IMR-90 (cell line): ENCODE data around the gene SEPHS1. TPM values are rescaled to one million over a fixed set of nuclear protein-coding genes. Genes with fewer than 3 reads are reported as not detected.

Experiments used
- ATAC-seq: fragments of 200-7000 bp; cut with Tn5 transposase; 2 replicates; pipeline ENCODE4 v1.9.1; 2020; ENCODE audit warnings: low read depth, mild to moderate bottlenecking, moderate library complexity
- BruUV-seq: library from RNA; stranded (reverse); fragments of 400-500 nt; replicated peaks from 2 replicates; lab custom pipeline; 2021; lab: Mats Ljungman, UMichigan
- CTCF ChIA-PET: fragments of 300-600 bp; formaldehyde crosslinking; extraction: SDS; loops from one replicate; lab custom pipeline; 2021; ENCODE audit warnings: antibody characterized with exemption; lab: Yijun Ruan, JAX
- POLR2A ChIA-PET: fragments of 300-600 bp; sonication (Branson Sonifier 250); formaldehyde crosslinking; loops from one replicate; lab custom pipeline; 2022; ENCODE audit warnings: antibody characterized with exemption; ENCODE audit not compliant: unreplicated experiment; lab: Charles Lee
- DNase-seq: peaks from one replicate; pipeline ENCODE4 v3.0.0; 2013
- H2AFZ ChIP-seq: replicated peaks from 2 replicates; pipeline ENCODE3; 2013; ENCODE audit warnings: low read length, mild to moderate bottlenecking; ENCODE audit not compliant: poor library complexity
- H2AK5ac ChIP-seq: 2 replicates; pipeline ENCODE4 v1.6.1; 2013; ENCODE audit warnings: low read depth, low read length, inconsistent platforms
- H2AK9ac ChIP-seq: replicated peaks from 2 replicates; pipeline ENCODE3; 2013; ENCODE audit warnings: mild to moderate bottlenecking, low read depth, low read length, moderate library complexity; ENCODE audit not compliant: poor library complexity
- H2BK120ac ChIP-seq: 2 replicates; pipeline ENCODE4 v1.6.1; 2013; ENCODE audit warnings: low read depth, low read length, inconsistent platforms
- H2BK15ac ChIP-seq: 3 replicates; pipeline ENCODE4 v1.6.1; 2013; ENCODE audit warnings: low read depth, low read length, inconsistent platforms
- H2BK20ac ChIP-seq: 2 replicates; pipeline ENCODE4 v1.6.1; 2013; ENCODE audit warnings: low read depth, mild to moderate bottlenecking, inconsistent platforms, low read length, moderate library complexity
- H2BK5ac ChIP-seq: 2 replicates; pipeline ENCODE4 v1.6.1; 2013; ENCODE audit warnings: mild to moderate bottlenecking, low read depth, low read length, inconsistent platforms; ENCODE audit not compliant: poor library complexity, severe bottlenecking
- H3K14ac ChIP-seq: replicated peaks from 2 replicates; pipeline ENCODE4 v1.6.1; 2013; ENCODE audit warnings: low read depth, low read length, inconsistent platforms
- H3K18ac ChIP-seq: 2 replicates; pipeline ENCODE4 v1.6.1; 2013; ENCODE audit warnings: low read depth, low read length, control low read depth
- H3K23ac ChIP-seq: 2 replicates; pipeline ENCODE4 v1.6.1; 2013; ENCODE audit warnings: low read depth, low read length, inconsistent platforms
- H3K27ac ChIP-seq: 2 replicates; pipeline ENCODE4 v1.5.1; 2013; ENCODE audit warnings: mild to moderate bottlenecking, control low read depth, low read length; ENCODE audit not compliant: insufficient read depth
- H3K27me3 ChIP-seq: 2 replicates; pipeline ENCODE4 v1.6.1; 2013; ENCODE audit warnings: low read length; ENCODE audit not compliant: control insufficient read depth, insufficient read depth
- H3K36me3 ChIP-seq: 2 replicates; pipeline ENCODE4 v1.6.1; 2013; ENCODE audit warnings: low read length, mixed read lengths; ENCODE audit not compliant: control insufficient read depth, insufficient read depth
- H3K4ac ChIP-seq: 2 replicates; pipeline ENCODE4 v1.6.1; 2013; ENCODE audit warnings: low read depth, low read length, inconsistent platforms
- H3K4me1 ChIP-seq: 2 replicates; pipeline ENCODE4 v1.6.1; 2013; ENCODE audit warnings: low read length, mixed read lengths; ENCODE audit not compliant: control insufficient read depth, insufficient read depth
- H3K4me2 ChIP-seq: 2 replicates; pipeline ENCODE4 v1.6.1; 2013; ENCODE audit warnings: low read depth, mild to moderate bottlenecking, control low read depth, low read length, moderate library complexity
- H3K4me3 ChIP-seq: 2 replicates; pipeline ENCODE4 v1.5.1; 2013; ENCODE audit warnings: low read depth, mild to moderate bottlenecking, control low read depth, low read length, moderate library complexity; ENCODE audit not compliant: insufficient read depth
- H3K56ac ChIP-seq: 2 replicates; pipeline ENCODE4 v1.6.1; 2013; ENCODE audit warnings: low read length, inconsistent platforms; ENCODE audit not compliant: insufficient read depth; ENCODE audit errors: extremely low read depth
- H3K79me1 ChIP-seq, 2 experiments: 2 replicates each; pipeline ENCODE4 v1.6.1; 2013; ENCODE audit warnings: low read length in 2 of 2, inconsistent platforms in 1 of 2, low read depth in 1 of 2
- H3K9ac ChIP-seq: 2 replicates; pipeline ENCODE4 v1.6.1; 2013; ENCODE audit warnings: low read depth, low read length, control low read depth
- H3K9me1 ChIP-seq: 2 replicates; pipeline ENCODE4 v1.6.1; 2013; ENCODE audit warnings: low read length, inconsistent platforms; ENCODE audit not compliant: insufficient read depth
- H3K9me3 ChIP-seq: 2 replicates; pipeline ENCODE4 v1.6.1; 2013; ENCODE audit warnings: low read length; ENCODE audit not compliant: control insufficient read depth, insufficient read depth
- H4K20me1 ChIP-seq: 2 replicates; pipeline ENCODE4 v1.6.1; 2013; ENCODE audit warnings: low read length, inconsistent platforms; ENCODE audit not compliant: insufficient read depth
- H4K5ac ChIP-seq: 2 replicates; pipeline ENCODE4 v1.6.1; 2013; ENCODE audit warnings: mild to moderate bottlenecking, low read depth, low read length, control low read depth
- H4K8ac ChIP-seq, 2 experiments: 2 replicates each; pipeline ENCODE4 v1.6.1; 2013; ENCODE audit warnings: low read depth in 2 of 2, low read length in 2 of 2, control low read depth in 1 of 2, inconsistent platforms in 1 of 2
- H4K91ac ChIP-seq: 2 replicates; pipeline ENCODE4 v1.6.1; 2013; ENCODE audit warnings: low read depth, low read length, inconsistent platforms; ENCODE audit not compliant: insufficient read depth
- BHLHE40 ChIP-seq: fragments of 150-350 bp; IDR thresholded peaks from 2 replicates; pipeline ENCODE4 v1.6.1; 2016; ENCODE audit warnings: mild to moderate bottlenecking, low read depth, low read length
- CEBPB ChIP-seq: IDR thresholded peaks from 2 replicates; pipeline ENCODE4 v1.6.1; 2012; ENCODE audit warnings: low read depth, low read length, improper control_type of control experiment
- CHD1 ChIP-seq: IDR thresholded peaks from 2 replicates; pipeline ENCODE4 v1.6.1; 2012; ENCODE audit warnings: low read depth, low read length, improper control_type of control experiment
- CTCF ChIP-seq: conservative IDR thresholded peaks from 2 replicates; pipeline ENCODE4 v1.5.1; 2012; ENCODE audit warnings: mild to moderate bottlenecking, low read depth, low read length, improper control_type of control experiment
- ELK1 ChIP-seq: fragments of 150-350 bp; IDR thresholded peaks from 2 replicates; pipeline ENCODE4 v1.6.1; 2016; ENCODE audit warnings: low read depth, mild to moderate bottlenecking, low read length, moderate library complexity, borderline replicate concordance
- FOS ChIP-seq: fragments of 150-350 bp; IDR thresholded peaks from 2 replicates; pipeline ENCODE4 v1.6.1; 2016; ENCODE audit warnings: low read depth, low read length
- MAFK ChIP-seq: IDR thresholded peaks from 2 replicates; pipeline ENCODE4 v1.6.1; 2012; ENCODE audit warnings: low read depth, low read length, improper control_type of control experiment
- MAZ ChIP-seq: IDR thresholded peaks from 2 replicates; pipeline ENCODE4 v1.6.1; 2012; ENCODE audit warnings: low read depth, mild to moderate bottlenecking, low read length, improper control_type of control experiment, moderate library complexity, borderline replicate concordance
- MXI1 ChIP-seq: IDR thresholded peaks from 2 replicates; pipeline ENCODE4 v1.6.1; 2012; ENCODE audit warnings: low read depth, mild to moderate bottlenecking, low read length, moderate library complexity, borderline replicate concordance
- NFE2L2 ChIP-seq: fragments of 150-350 bp; IDR thresholded peaks from 2 replicates; pipeline ENCODE4 v1.6.1; 2016; ENCODE audit warnings: low read depth, mild to moderate bottlenecking, low read length
- POLR2A ChIP-seq: IDR thresholded peaks from 2 replicates; pipeline ENCODE4 v1.6.1; 2012; ENCODE audit warnings: mild to moderate bottlenecking, low read depth, low read length
- RAD21 ChIP-seq: IDR thresholded peaks from 2 replicates; pipeline ENCODE4 v1.6.1; 2012; ENCODE audit warnings: low read length, improper control_type of control experiment
- RCOR1 ChIP-seq: IDR thresholded peaks from 2 replicates; pipeline ENCODE4 v1.6.1; 2012; ENCODE audit warnings: mild to moderate bottlenecking, low read length, improper control_type of control experiment; ENCODE audit not compliant: insufficient replicate concordance
- RFX5 ChIP-seq: IDR thresholded peaks from 2 replicates; pipeline ENCODE4 v1.8.0; 2012; ENCODE audit warnings: low read depth, mild to moderate bottlenecking, low read length, moderate library complexity
- SMC3 ChIP-seq: fragments of 150-350 bp; IDR thresholded peaks from 2 replicates; pipeline ENCODE4 v1.6.1; 2016; ENCODE audit warnings: low read depth, mild to moderate bottlenecking, antibody characterized with exemption, low read length, moderate library complexity
- USF2 ChIP-seq: fragments of 150-350 bp; IDR thresholded peaks from 2 replicates; pipeline ENCODE4 v1.6.1; 2017; ENCODE audit warnings: mild to moderate bottlenecking, antibody characterized with exemption, low read length, low read depth
- WGBS, 2 experiments: methylation state at CpG; one replicate each; pipeline versions ENCODE4 v1.1.5 to v1.1.7; 2013; ENCODE audit warnings: missing lambda C conversion rate in 2 of 2; ENCODE audit not compliant: insufficient read length in 1 of 2; ENCODE audit errors: extremely low coverage in 2 of 2; 5-methylcytosine and 5-hydroxymethylcytosine counted together
- dilution Hi-C: fragments of 300-500 bp; cut with HindIII; formaldehyde crosslinking; loops from one replicate; pipeline ENCODE4 v1.14.3; 2018; ENCODE audit warnings: low sequenced_read_pairs; ENCODE audit not compliant: unreplicated experiment
- in situ Hi-C: fragments of 300-500 bp; cut with MboI; formaldehyde crosslinking; loops from 3 replicates; pipeline ENCODE4 v1.14.3; 2019; ENCODE audit warnings: low sequenced_read_pairs, inconsistent platforms, mixed read lengths
- intact Hi-C: fragments of 100-400 bp; cut with micrococcal nuclease; formaldehyde crosslinking; loops from 2 replicates; pipeline ENCODE4 v1.10.0; 2022
- polyA plus RNA-seq, 3 experiments: library from polyadenylated mRNA; depleted of rRNA; stranded (reverse); fragments of >200 nt; gene quantifications; 2 replicates each; pipeline ENCODE4 v1.2.3, GENCODE V29; 2012; ENCODE audit warnings: low replicate concordance in 1 of 3
- total RNA-seq: library from RNA; depleted of rRNA; stranded (reverse); fragments of >200 nt; gene quantifications from 2 replicates; pipeline ENCODE4 v1.2.3, GENCODE V29; 2012

SEPHS1 gene
- total and polyA plus RNA-seq, 2 of the 4 experiments (the other 2 are of a cell fraction), result 39.4 to 69.4 TPM

- Histone ChIP-seq H4K5ac (no peak overlapping the region), H2AFZ (no peak overlapping the region), H3K14ac (no peak overlapping the region), H2BK20ac (no peak overlapping the region), H3K4ac (no peak overlapping the region), H3K56ac (no peak overlapping the region), H2BK5ac (no peak overlapping the region), H3K9ac (no peak overlapping the region), H2AK5ac (no peak overlapping the region), H3K36me3 (peaks cover 16% of the 10 kb centered on the region), H3K18ac (no peak overlapping the region), H4K91ac (no peak overlapping the region), H3K79me1 (no peaks in the 10 kb centered on the region), H2BK15ac (no peak overlapping the region), H3K4me3 (no peak overlapping the region), H3K23ac (no peak overlapping the region), H3K27me3 (no peaks in the 10 kb centered on the region), H3K4me1 (no peaks in the 10 kb centered on the region), H2AK9ac (no peak overlapping the region), H4K8ac (no peak overlapping the region), H3K4me2 (no peak overlapping the region), H3K9me1 (no peaks in the 10 kb centered on the region), H4K20me1 (no peaks in the 10 kb centered on the region), H2BK120ac (no peak overlapping the region), H3K9me3 (no peaks in the 10 kb centered on the region), H3K27ac (no peak overlapping the region)
- in situ Hi-C loops (no loop called here), dilution Hi-C loops (no loop called here), intact Hi-C loops (no loop called here)
- no peak for ATAC-seq
- TF ChIP-seq SMC3 (no peak), POLR2A (no peak), RAD21 (no peak), FOS (no peak), MAFK (no peak), MXI1 (no peak), BHLHE40 (no peak), NFE2L2 (no peak), MAZ (no peak), CEBPB (no peak), RFX5 (no peak), RCOR1 (no peak), USF2 (no peak), ELK1 (no peak), CTCF (no peak), CHD1 (no peak)
- CTCF ChIA-PET, result interaction anchor here (0.9 kb wide), 1 partner anchor 15 kb away, joined by 3 read pairs; no protein-coding TSS in a partner anchor
- POLR2A ChIA-PET, result interaction anchor here (0.6 kb wide), 1 partner anchor 15 kb away, joined by 4 read pairs; no protein-coding TSS in a partner anchor
- 65% methylated on average over 4 of the region's 6 CpGs; no CpG with 5 or more reads in 1 of the 2 experiments for WGBS, 2 experiments
- no peak for DNase-seq
- BruUV-seq, result no TSS peak
Measured at GRCh38 chr10:13317474-13317873, 30.6 kb downstream of the SEPHS1 start.
